Endothelial cell of umbilical vein (primary cell): ENCODE measurements around the gene FUNDC1. TPM values are rescaled to one million over a fixed set of nuclear protein-coding genes. Genes with fewer than 3 reads are reported as not detected.

ENCODE experiments used
- Bru-seq: library from RNA; stranded (reverse); fragments of 400-500 nt; gene quantifications from one replicate; lab custom pipeline; 2021; lab: Mats Ljungman, UMichigan
- BruChase-seq, 2 experiments: library from RNA; stranded (reverse); fragments of 400-500 nt; gene quantifications; one replicate each; lab custom pipeline; 2021; lab: Mats Ljungman, UMichigan
- BruUV-seq: library from RNA; stranded (reverse); fragments of 400-500 nt; replicated peaks from 2 replicates; lab custom pipeline; 2021; lab: Mats Ljungman, UMichigan
- CTCF ChIA-PET: fragments of 300-600, 350-600 bp; sonication (Branson Sonifier 250); formaldehyde crosslinking; loops from one replicate; lab custom pipeline; 2021; ENCODE audit warnings: antibody characterized with exemption, inconsistent platforms; lab: Charles Lee
- POLR2A ChIA-PET: fragments of 300-600, 350-600 bp; sonication (Branson Sonifier 250); formaldehyde crosslinking; loops from one replicate; lab custom pipeline; 2021; ENCODE audit warnings: antibody characterized with exemption, inconsistent platforms; lab: Charles Lee
- DNase-seq: peaks from one replicate; pipeline ENCODE4 v3.0.0-alpha.2; 2011; ENCODE audit warnings: low read depth, low spot score
- FAIRE-seq: peaks from 2 replicates; lab custom pipeline; 2011; peaks lifted over from hg19 to GRCh38; lab: Jason Lieb, UNC
- H2AFZ ChIP-seq: 2 replicates; pipeline ENCODE4 v1.6.0; 2012; ENCODE audit warnings: low read depth, low read length, control low read depth, inconsistent platforms
- H3K27ac ChIP-seq: 2 replicates; pipeline ENCODE4 v1.5.1; 2011; ENCODE audit warnings: low read depth, mild to moderate bottlenecking, control low read depth, low read length, moderate library complexity; ENCODE audit not compliant: insufficient read depth
- H3K27me3 ChIP-seq, 2 experiments: 2 replicates each; pipeline versions ENCODE4 v1.6.0 to v1.6.1; 2011; ENCODE audit warnings: low read length in 2 of 2, mixed read lengths in 1 of 2; ENCODE audit not compliant: control insufficient read depth in 2 of 2, insufficient read depth in 2 of 2
- H3K36me3 ChIP-seq, 2 experiments: 2 replicates in 1 of 2; 3 replicates in 1 of 2; pipeline ENCODE4 v1.5.1; 2011; ENCODE audit warnings: low read length in 2 of 2, mild to moderate bottlenecking in 1 of 2, moderate library complexity in 1 of 2; ENCODE audit not compliant: control insufficient read depth in 2 of 2, insufficient read depth in 2 of 2; ENCODE audit errors: extremely low read depth in 1 of 2
- H3K4me1 ChIP-seq: 3 replicates; pipeline ENCODE4 v1.5.1; 2011; ENCODE audit warnings: mild to moderate bottlenecking, low read length; ENCODE audit not compliant: control insufficient read depth, insufficient read depth; ENCODE audit errors: extremely low read depth
- H3K4me2 ChIP-seq: 2 replicates; pipeline ENCODE4 v1.6.1; 2011; ENCODE audit warnings: low read length, control low read depth, mixed read lengths; ENCODE audit not compliant: insufficient read depth
- H3K4me3 ChIP-seq, 3 experiments: fragments of 200-600 bp in 1 of 3; sonication (generic), shearing (Covaris generic) in 1 of 3; replicated peaks in 1 of 3; 2 replicates each; pipeline ENCODE4 v1.5.1; 2011 to 2016; ENCODE audit warnings: control low read depth in 3 of 3, low read length in 3 of 3, mild to moderate bottlenecking in 2 of 3, inconsistent platforms in 1 of 3, low read depth in 1 of 3, moderate library complexity in 1 of 3; ENCODE audit not compliant: insufficient read depth in 1 of 3
- H3K79me2 ChIP-seq: 2 replicates; pipeline ENCODE4 v1.6.0; 2012; ENCODE audit warnings: low read length, inconsistent platforms; ENCODE audit not compliant: control insufficient read depth, insufficient read depth
- H3K9ac ChIP-seq: replicated peaks from 2 replicates; pipeline ENCODE3; 2011; ENCODE audit warnings: low read length, control low read depth; ENCODE audit not compliant: insufficient read depth; ENCODE audit errors: extremely low read depth
- H3K9me1 ChIP-seq: replicated peaks from 3 replicates; pipeline ENCODE4 v1.6.0; 2011; ENCODE audit warnings: mild to moderate bottlenecking, low read length; ENCODE audit not compliant: control insufficient read depth, insufficient read depth; ENCODE audit errors: extremely low read depth
- H3K9me3 ChIP-seq: replicated peaks from 2 replicates; pipeline ENCODE4 v1.5.1; 2012; ENCODE audit warnings: low read length, inconsistent platforms; ENCODE audit not compliant: control insufficient read depth, insufficient read depth
- H4K20me1 ChIP-seq: replicated peaks from 2 replicates; pipeline ENCODE3; 2011; ENCODE audit warnings: mild to moderate bottlenecking, low read length; ENCODE audit not compliant: control insufficient read depth, insufficient read depth; ENCODE audit errors: extremely low read depth
- FOS ChIP-seq: IDR thresholded peaks from 2 replicates; pipeline ENCODE4 v1.6.1; 2011; ENCODE audit warnings: mild to moderate bottlenecking, low read length, moderate library complexity, borderline replicate concordance; ENCODE audit not compliant: insufficient read depth
- JUN ChIP-seq: IDR thresholded peaks from 2 replicates; pipeline ENCODE4 v1.6.1; 2011; ENCODE audit warnings: borderline replicate concordance, low read depth; ENCODE audit not compliant: insufficient read length, insufficient read depth
- MYC ChIP-seq: IDR thresholded peaks from one replicate; pipeline ENCODE4 v1.6.1; 2011; ENCODE audit warnings: mild to moderate bottlenecking, low read depth, low read length
- POLR2AphosphoS5 ChIP-seq: IDR thresholded peaks from 2 replicates; pipeline ENCODE4 v1.6.1; 2012; ENCODE audit warnings: low read depth, mild to moderate bottlenecking, control low read depth, low read length, moderate library complexity; ENCODE audit not compliant: insufficient read depth
- dilution Hi-C: fragments of 300-500 bp; cut with MboI; formaldehyde crosslinking; loops from one replicate; pipeline ENCODE4 v1.15.0; 2019; ENCODE audit warnings: low sequenced_read_pairs; ENCODE audit not compliant: extremely low pct_ligation_motif_present
- intact Hi-C: fragments of 100-400 bp; cut with micrococcal nuclease; formaldehyde crosslinking; loops from one replicate; pipeline ENCODE4 v1.10.0; 2022
- long read RNA-seq: library from polyadenylated mRNA; stranded (forward); transcript quantifications from one replicate; pipeline ENCODE4 v2.0.0, GENCODE V29; 2021
- polyA minus RNA-seq, 3 experiments: library from RNA; depleted of rRNA, polyadenylated mRNA; stranded (reverse); fragments of >200 nt; gene quantifications; 1 replicate in 1 of 3; 2 replicates in 2 of 3; pipeline ENCODE4 v1.2.3, GENCODE V29; 2011
- polyA plus RNA-seq, 4 experiments: library from polyadenylated mRNA; depleted of rRNA in 3 of 4; stranded (reverse) in 3 of 4; unstranded in 1 of 4; fragments of >200 nt; gene quantifications; 2 replicates each; pipeline versions ENCODE4 v1.2.1 to v1.2.3, GENCODE V29; 2011 to 2012; ENCODE audit warnings: missing spikeins in 1 of 4
- total RNA-seq: library from RNA; stranded (reverse); gene quantifications from 2 replicates; pipeline ENCODE4 v1.2.3, GENCODE V29; 2021
- TF ChIP-seq, protein P1 (sequence below): IDR thresholded peaks from 2 replicates; pipeline ENCODE4 v1.6.1; 2011; ENCODE audit not compliant: insufficient read depth, insufficient read length

Gene FUNDC1, protein sequence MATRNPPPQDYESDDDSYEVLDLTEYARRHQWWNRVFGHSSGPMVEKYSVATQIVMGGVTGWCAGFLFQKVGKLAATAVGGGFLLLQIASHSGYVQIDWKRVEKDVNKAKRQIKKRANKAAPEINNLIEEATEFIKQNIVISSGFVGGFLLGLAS
- total RNA-seq, result 9.7 and 15.4 TPM in 2 replicates
- 6.1 and 10.2 TPM in 2 replicates for polyA plus RNA-seq
- 13.5 and 14.3 TPM in 2 replicates for polyA plus RNA-seq (2011; cell fraction: cytosol; rRNA removed)
- polyA plus RNA-seq (2011; cell fraction: nucleus; rRNA removed), result 5.0 and 7.1 TPM in 2 replicates
- polyA plus RNA-seq (2012), result 18.0 and 21.9 TPM in 2 replicates
- 2.6 and 3.9 TPM in 2 replicates for polyA minus RNA-seq
- polyA minus RNA-seq (2011; cell fraction: cytosol; rRNA and poly(A)+ RNA removed), result 7.7 TPM
- 1.5 and 2.0 TPM in 2 replicates for polyA minus RNA-seq (2011; cell fraction: nucleus; rRNA and poly(A)+ RNA removed)
- percentile 65 among the genes with signal in this experiment for Bru-seq, nascent RNA
- percentile 60 among the genes with signal in this experiment for BruChase-seq, experiment 1, labeled RNA remaining after a 6-hour chase
- percentile 53 among the genes with signal in this experiment for BruChase-seq, experiment 2, labeled RNA remaining after a 2-hour chase
- long read RNA-seq, transcript FUNDC1-201 (5 exons, 1,196 nt), result major isoform, 24 of 34 reads
- long read RNA-seq, partial matches to known transcripts, result 6 of 34 reads
- long read RNA-seq, other reads (novel, unspliced or antisense), result 3 of 34 reads

DNA sequence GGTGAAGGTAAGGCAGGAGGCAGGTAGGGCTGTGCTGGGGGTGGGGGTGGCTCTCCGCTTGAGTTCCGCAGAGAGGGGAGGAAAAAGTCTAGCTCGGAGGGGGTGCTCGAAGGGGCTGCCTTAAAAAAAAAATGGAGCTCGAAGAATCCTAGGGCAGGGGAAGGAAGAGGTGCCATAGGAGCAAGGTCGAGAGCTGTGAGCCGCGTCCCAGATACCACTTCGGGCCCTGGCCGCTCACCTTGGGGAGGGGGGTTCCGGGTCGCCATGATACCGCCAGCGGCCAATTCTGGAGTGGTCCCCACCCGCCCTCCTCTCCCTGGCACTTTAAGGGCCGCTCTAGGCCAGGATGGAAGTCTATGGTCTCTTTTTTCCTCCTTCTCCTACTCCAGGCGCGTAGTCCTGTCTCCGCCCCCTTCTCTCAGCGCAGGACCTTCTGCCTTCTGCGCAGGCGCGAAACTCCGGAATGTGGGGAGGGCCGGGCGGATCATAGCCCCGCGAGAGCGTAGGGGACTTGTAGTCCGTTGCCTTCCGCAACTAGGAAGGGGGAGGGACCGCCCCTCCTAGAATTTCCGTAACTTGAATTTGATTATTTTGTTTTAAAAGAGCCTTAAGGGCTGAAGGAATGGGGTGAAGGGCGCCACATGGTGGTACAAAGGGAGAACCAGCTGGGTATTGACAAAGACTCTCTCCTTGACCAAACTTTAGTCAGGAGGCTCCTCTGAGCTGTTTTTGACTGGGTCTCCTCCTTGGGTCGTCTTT lies at the start of gene FUNDC1:
Gene FUNDC1 (minus strand): TSS at position 293 of the 759 bp plus-strand sequence. CDS start 27 bp downstream, at position 266.
- dilution Hi-C loops (no loop called here), intact Hi-C loops (loop anchor here (2.0 to 5.0 kb wide), 3 partner anchors 330 to 655 kb away; partner anchors contain the start of gene KDM6A)
- H3K27me3 ChIP-seq, result no peaks in the 10 kb centered on the region
- no peaks in the 10 kb centered on the region for H3K36me3 ChIP-seq
- no peaks in the 10 kb centered on the region for H3K9me1 ChIP-seq
- no peaks in the 10 kb centered on the region for H3K9me3 ChIP-seq
- H3K27ac ChIP-seq, result peak within 1 kb of the TSS; percentile 76
- peak; percentile 99 for FAIRE-seq
- DNase-seq, result peak; percentile 96
- no peaks in the 10 kb centered on the region for H4K20me1 ChIP-seq
- peak within 1 kb of the TSS; percentile 81 for H3K4me2 ChIP-seq
- peak within 1 kb of the TSS; percentile 56 to 72 (median 65) for H3K4me3 ChIP-seq
- peak within 1 kb of the TSS; percentile 86 for H3K9ac ChIP-seq
- peak within 1 kb of the TSS; percentile 83 for H2AFZ ChIP-seq
- POLR2A ChIA-PET, result interaction anchor here (1.2 kb wide), 1 partner anchor 658 kb away, joined by 3 read pairs; no protein-coding TSS in a partner anchor
- TF ChIP-seq FOS (no peak), JUN (no peak), POLR2AphosphoS5 (no peak), MYC (no peak)
- TF ChIP-seq, protein P1, sequence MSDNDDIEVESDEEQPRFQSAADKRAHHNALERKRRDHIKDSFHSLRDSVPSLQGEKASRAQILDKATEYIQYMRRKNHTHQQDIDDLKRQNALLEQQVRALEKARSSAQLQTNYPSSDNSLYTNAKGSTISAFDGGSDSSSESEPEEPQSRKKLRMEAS, result no peak
- CTCF ChIA-PET, result interaction anchor here (1.6 kb wide), 1 partner anchor 584 kb away, joined by 3 read pairs; no protein-coding TSS in a partner anchor
- peaks cover 3% of the 10 kb centered on the region for H3K79me2 ChIP-seq
- TSS peak; percentile 86 for BruUV-seq
- peaks cover 12% of the 10 kb centered on the region for H3K4me1 ChIP-seq
